ENCODE data around the gene PSMD2. TPM values are rescaled to one million over a fixed set of nuclear protein-coding genes. Genes with fewer than 3 reads are reported as not detected.

The PSMD2 gene
- total RNA-seq, 1 donor from 2014 or later = 232 TPM

DNA sequence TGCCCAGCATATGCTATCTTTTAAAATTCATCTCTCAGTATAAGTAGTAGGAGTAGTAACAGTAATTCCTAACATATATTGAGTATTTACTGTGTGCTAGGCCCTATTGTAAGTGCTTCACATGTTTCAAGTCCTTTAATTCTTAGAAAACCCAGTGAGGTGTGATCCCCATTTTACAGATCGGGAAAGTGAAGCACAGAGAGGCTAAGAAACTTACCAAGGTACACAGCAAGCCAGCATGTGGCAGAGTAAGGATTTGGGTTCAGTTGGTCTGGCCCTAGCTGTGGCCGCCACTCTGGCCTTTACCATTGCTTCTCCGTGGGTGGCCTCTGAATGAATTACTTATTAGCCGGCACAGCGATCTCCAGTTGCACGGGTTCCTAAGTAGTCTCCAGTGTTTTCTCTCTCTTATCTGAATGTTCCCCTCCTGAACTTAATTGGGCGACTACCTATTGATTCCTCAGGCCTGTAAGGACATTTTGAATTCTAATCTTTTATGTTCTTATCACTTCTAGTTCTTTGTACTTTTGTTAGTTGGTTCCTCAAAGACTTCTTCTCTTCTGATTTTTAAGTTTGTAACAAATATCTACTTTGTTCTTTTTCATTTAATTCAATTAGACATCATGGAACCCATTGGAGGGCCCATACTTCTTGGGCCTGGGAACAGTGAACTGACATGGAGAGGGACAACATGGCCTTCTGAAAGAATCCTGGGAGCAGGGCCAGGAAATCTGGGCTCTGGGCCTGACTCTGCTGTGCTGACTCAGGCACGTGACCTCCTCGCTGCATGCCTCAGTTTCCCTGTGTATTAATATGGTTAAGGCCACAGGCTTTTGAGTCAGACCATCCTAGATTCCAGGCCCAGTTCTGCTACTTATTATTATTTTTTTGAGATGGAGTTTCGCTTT lies 50.8 kb downstream of the PSMD2 start:
- Mint-ChIP-seq H3K36me3 (peaks cover 7% of the 10 kb centered on the region), H3K4me3 (no peak overlapping the region), H3K4me1 (peaks cover 21% of the 10 kb centered on the region), H3K27ac (no peak overlapping the region), H3K9me3 (no peaks in the 10 kb centered on the region), H3K27me3 (ENCODE audit: low read depth) (no peaks in the 10 kb centered on the region)
- no peak for DNase-seq (ENCODE audit: low spot score in 2 of 2, unreplicated experiment in 2 of 2)
- TF ChIP-seq, protein P1, sequence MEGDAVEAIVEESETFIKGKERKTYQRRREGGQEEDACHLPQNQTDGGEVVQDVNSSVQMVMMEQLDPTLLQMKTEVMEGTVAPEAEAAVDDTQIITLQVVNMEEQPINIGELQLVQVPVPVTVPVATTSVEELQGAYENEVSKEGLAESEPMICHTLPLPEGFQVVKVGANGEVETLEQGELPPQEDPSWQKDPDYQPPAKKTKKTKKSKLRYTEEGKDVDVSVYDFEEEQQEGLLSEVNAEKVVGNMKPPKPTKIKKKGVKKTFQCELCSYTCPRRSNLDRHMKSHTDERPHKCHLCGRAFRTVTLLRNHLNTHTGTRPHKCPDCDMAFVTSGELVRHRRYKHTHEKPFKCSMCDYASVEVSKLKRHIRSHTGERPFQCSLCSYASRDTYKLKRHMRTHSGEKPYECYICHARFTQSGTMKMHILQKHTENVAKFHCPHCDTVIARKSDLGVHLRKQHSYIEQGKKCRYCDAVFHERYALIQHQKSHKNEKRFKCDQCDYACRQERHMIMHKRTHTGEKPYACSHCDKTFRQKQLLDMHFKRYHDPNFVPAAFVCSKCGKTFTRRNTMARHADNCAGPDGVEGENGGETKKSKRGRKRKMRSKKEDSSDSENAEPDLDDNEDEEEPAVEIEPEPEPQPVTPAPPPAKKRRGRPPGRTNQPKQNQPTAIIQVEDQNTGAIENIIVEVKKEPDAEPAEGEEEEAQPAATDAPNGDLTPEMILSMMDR (IDR thresholded peaks at IDR 0.05; ENCODE audit: unreplicated experiment) = no peak

DNA sequence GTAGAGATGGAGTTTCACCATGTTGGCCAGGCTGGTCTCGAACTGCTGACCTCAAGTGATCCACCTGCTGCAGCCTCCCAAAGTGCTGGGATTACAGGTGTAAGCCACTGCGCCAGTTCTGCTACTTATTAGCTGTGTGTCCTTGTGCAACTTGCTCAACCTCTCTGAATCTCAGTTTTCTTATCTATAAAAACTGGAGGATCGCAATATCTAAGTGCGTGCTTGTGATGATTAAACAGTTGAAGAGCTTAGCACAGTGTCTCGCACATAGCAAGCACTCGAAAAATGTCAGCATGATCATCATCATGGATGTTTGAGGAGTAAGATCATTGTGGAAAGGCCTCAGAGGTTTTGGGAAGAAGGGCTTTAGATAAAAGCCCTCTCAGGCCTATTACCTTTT lies 51.6 kb downstream of the PSMD2 start:
- no peak overlapping the region for H3K4me3 Mint-ChIP-seq
- no peaks in the 10 kb centered on the region for H3K27me3 Mint-ChIP-seq (ENCODE audit: low read depth)

GRCh38 chr3:184351511-184352148 lies 52.6 kb downstream of the PSMD2 start:
- Mint-ChIP-seq H3K36me3 (peaks cover 8% of the 10 kb centered on the region), H3K27ac (no peak overlapping the region), H3K4me1 (peaks cover 15% of the 10 kb centered on the region), H3K9me3 (no peaks in the 10 kb centered on the region), H3K4me3 (no peak overlapping the region), H3K27me3 (ENCODE audit: low read depth) (no peaks in the 10 kb centered on the region)
- TF ChIP-seq, protein P1 (IDR thresholded peaks at IDR 0.05; ENCODE audit: unreplicated experiment) = no peak
- no peak for DNase-seq (ENCODE audit: low spot score in 2 of 2, unreplicated experiment in 2 of 2)

More for the DNA sequence above, 51.6 kb downstream of the PSMD2 start:
- Mint-ChIP-seq H3K4me1 (peaks cover 16% of the 10 kb centered on the region), H3K36me3 (peaks cover 8% of the 10 kb centered on the region), H3K9me3 (no peaks in the 10 kb centered on the region), H3K27ac (no peak overlapping the region)
- DNase-seq (ENCODE audit: low spot score in 2 of 2, unreplicated experiment in 2 of 2) = no peak
- TF ChIP-seq, protein P1 (IDR thresholded peaks at IDR 0.05; ENCODE audit: unreplicated experiment) = no peak

DNA sequence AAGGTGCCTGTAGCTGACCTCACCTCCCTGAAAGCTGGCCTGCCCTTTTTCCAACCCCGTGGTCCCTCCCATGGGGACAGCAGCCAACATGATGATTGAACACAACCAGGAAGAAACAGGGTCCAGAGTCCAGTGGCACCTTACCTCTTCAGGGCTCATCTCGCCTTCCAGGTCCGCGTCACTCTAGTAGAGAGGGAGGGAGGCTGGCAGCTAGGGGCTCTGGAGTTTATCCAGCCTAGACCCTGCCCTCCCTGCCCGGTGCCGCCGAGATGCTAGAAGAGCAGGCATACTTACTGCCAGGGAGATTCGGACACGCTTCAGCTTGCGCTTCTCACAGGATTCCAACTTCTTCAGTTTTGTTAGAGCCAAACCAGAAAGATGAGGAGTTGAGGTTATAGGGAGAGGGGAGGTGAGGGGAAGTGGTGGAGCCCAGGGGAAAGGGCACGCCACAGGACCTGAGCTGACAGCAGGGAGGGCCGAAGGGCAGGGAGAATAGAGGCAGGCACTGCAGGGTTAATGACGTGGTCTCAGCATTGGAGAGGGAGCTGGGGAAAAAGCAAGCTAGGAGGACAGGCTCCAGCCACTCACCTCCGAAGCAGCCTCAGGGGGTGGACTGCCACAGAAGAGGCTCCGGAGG lies 53.2 kb downstream of the PSMD2 start:
- H3K27me3 Mint-ChIP-seq (ENCODE audit: low read depth) = no peaks in the 10 kb centered on the region
- no peak overlapping the region for H3K4me3 Mint-ChIP-seq
- no peak for DNase-seq (ENCODE audit: low spot score in 2 of 2, unreplicated experiment in 2 of 2)

DNA sequence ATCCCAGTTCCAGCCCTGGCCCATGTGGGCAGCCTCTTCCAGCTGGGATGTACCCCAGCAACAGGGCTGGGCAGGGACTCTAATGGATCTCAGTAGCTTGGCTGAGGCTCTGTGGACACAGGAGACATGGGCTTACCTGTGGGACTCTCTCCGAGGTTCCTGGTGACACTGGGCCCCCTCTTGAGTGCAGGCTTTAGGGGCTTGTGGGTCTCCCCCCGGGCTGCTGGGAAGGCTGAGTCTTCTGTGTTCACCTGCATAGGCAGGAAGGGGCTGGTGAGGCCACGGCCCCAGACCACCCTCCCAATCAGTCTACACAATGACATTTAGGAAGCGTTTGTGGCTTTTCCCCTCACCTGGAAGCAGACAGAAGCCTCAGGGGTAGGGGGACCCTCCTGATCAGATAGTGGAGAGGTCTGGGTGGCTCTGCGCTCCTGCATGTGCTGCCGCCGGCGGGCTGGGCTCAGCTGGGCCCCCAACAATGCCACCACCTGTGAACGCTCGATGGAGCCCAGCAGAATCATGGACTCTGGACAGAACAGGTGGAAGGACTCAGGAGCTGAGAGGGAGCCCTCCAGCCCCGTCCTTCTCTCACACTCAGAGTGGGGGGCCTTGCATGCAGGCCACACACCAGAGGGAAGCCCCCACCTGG lies 54.0 kb downstream of the PSMD2 start:
- Mint-ChIP-seq H3K27me3 (ENCODE audit: low read depth) (no peaks in the 10 kb centered on the region), H3K36me3 (peaks cover 8% of the 10 kb centered on the region), H3K4me3 (no peak overlapping the region), H3K9me3 (no peaks in the 10 kb centered on the region), H3K4me1 (peaks cover 9% of the 10 kb centered on the region), H3K27ac (no peak overlapping the region)
- TF ChIP-seq, protein P1 (IDR thresholded peaks at IDR 0.05; ENCODE audit: unreplicated experiment) = no peak
- no peak for DNase-seq (ENCODE audit: low spot score in 2 of 2, unreplicated experiment in 2 of 2)

More for the DNA sequence above, 53.2 kb downstream of the PSMD2 start:
- Mint-ChIP-seq H3K9me3 (no peaks in the 10 kb centered on the region), H3K4me1 (peaks cover 15% of the 10 kb centered on the region), H3K36me3 (peaks cover 8% of the 10 kb centered on the region), H3K27ac (no peak overlapping the region)
- TF ChIP-seq, protein P1 (IDR thresholded peaks at IDR 0.05; ENCODE audit: unreplicated experiment) = no peak

Data from mesothelial cell of epicardium (in vitro differentiated cells).